Kidney (tissue), 14 donors: ENCODE results near the gene ARPP21. TPM values are rescaled to one million over a fixed set of nuclear protein-coding genes. Genes with fewer than 3 reads are reported as not detected.

Experiments
- DNase-seq, 5 donors: peaks; one replicate each; pipeline ENCODE4 v3.0.0-alpha.2; 2013 to 2020
- FAIRE-seq: peaks from 2 replicates; lab custom pipeline; 2012; peaks lifted over from hg19 to GRCh38; lab: Jason Lieb, UNC
- H3K27ac ChIP-seq, 2 donors: one replicate each; pipeline ENCODE4 v1.7.0; 2013; ENCODE audit warnings: low read depth in 2 of 2, low read length in 2 of 2, inconsistent platforms in 1 of 2
- H3K27me3 ChIP-seq: one replicate; pipeline ENCODE4 v1.7.1; 2013; ENCODE audit warnings: low read length, inconsistent platforms; ENCODE audit not compliant: control insufficient read depth, insufficient read depth
- H3K36me3 ChIP-seq, 3 donors: one replicate each; pipeline versions ENCODE4 v1.7.0 to v1.7.1; 2013; ENCODE audit warnings: low read length in 3 of 3, control low read depth in 1 of 3, inconsistent platforms in 1 of 3; ENCODE audit not compliant: insufficient read depth in 3 of 3, control insufficient read depth in 2 of 3
- H3K4me1 ChIP-seq, 3 donors: one replicate each; pipeline versions ENCODE4 v1.7.0 to v1.7.1; 2013; ENCODE audit warnings: low read length in 3 of 3, inconsistent platforms in 1 of 3, low read depth in 1 of 3; ENCODE audit not compliant: control insufficient read depth in 2 of 3, insufficient read depth in 2 of 3
- H3K4me3 ChIP-seq, 3 donors: one replicate each; pipeline versions ENCODE4 v1.7.0 to v1.8.1; 2013; ENCODE audit warnings: low read length in 3 of 3, control low read depth in 1 of 3, inconsistent platforms in 1 of 3
- H3K9ac ChIP-seq, 3 donors: one replicate each; pipeline versions ENCODE4 v1.7.0 to v1.7.1; 2013; ENCODE audit warnings: low read length in 3 of 3, control low read depth in 1 of 3, inconsistent platforms in 1 of 3
- H3K9me3 ChIP-seq, 3 donors: one replicate each; pipeline versions ENCODE4 v1.7.0 to v1.7.1; 2013; ENCODE audit warnings: low read length in 3 of 3, control low read depth in 1 of 3, inconsistent platforms in 1 of 3; ENCODE audit not compliant: control insufficient read depth in 2 of 3, insufficient read depth in 1 of 3
- CTCF ChIP-seq: IDR thresholded peaks from 3 replicates; pipeline ENCODE4 v1.5.1; 2012; ENCODE audit warnings: mild to moderate bottlenecking, moderate library complexity, borderline replicate concordance; ENCODE audit not compliant: insufficient read depth; ENCODE audit errors: extremely low read depth
- intact Hi-C: fragments of 100-400 bp; cut with DNase I; formaldehyde crosslinking; loops from one replicate; pipeline ENCODE4 v1.11.1; 2022
- polyA plus RNA-seq: library from polyadenylated mRNA; stranded (reverse); fragments of 350-450 nt; fragmentation: Illumina TruSeq; extraction: RNeasy Lipid Tissue Mini Kit (QIAGEN cat#74804); gene quantifications from one replicate; pipeline ENCODE4 v1.2.3, GENCODE V29; 2014; ENCODE audit warnings: low read depth, low replicate concordance; ENCODE audit not compliant: insufficient read depth
- total RNA-seq: library from RNA; stranded (reverse); fragmentation: NEBNext Ultra II Directional; extraction: Animal tissue kit (Norgen Biotek cat#: 25700); gene quantifications from one replicate; pipeline ENCODE4 v1.2.1, GENCODE V29; 2021
- donor health status: control.
- donor health status: control.
- donor health status: control.
- donor health status: control.
- donor health status: control.
- donor health status: DM: yes; HTN: yes; CAD: no.
- donor health status: Normal renal cell carcinoma (clear cell type).

The ARPP21 gene
- total and polyA plus RNA-seq, 2 donors from 2014 or later = 0.11 to 0.44 TPM

- H3K36me3 ChIP-seq = no peaks in the 10 kb centered on the region
- intact Hi-C loops = no loop called here
These were observed 69.3 kb downstream of the ARPP21 start for GRCh38 chr3:35708394-35709271.

GRCh38 chr3:35709691-35710090, 70.4 kb downstream of the ARPP21 start:
- no peaks in the 10 kb centered on the region for H3K4me1 ChIP-seq
- H3K9ac ChIP-seq = no peak overlapping the region
- no peaks in the 10 kb centered on the region for H3K27me3 ChIP-seq
- H3K9me3 ChIP-seq = no peaks in the 10 kb centered on the region
- H3K4me3 ChIP-seq = no peak overlapping the region
- DNase-seq = no peak
- no peak for FAIRE-seq
- no peaks in the 10 kb centered on the region for H3K36me3 ChIP-seq
- H3K27ac ChIP-seq = no peak overlapping the region
- intact Hi-C loops = no loop called here
- TF ChIP-seq CTCF = no peak

More at GRCh38 chr3:35708394-35709271, 69.3 kb downstream of the ARPP21 start:
- no peak for TF ChIP-seq CTCF
- no peaks in the 10 kb centered on the region for H3K4me1 ChIP-seq
- FAIRE-seq (no peak), DNase-seq (no peak)
- H3K4me3 ChIP-seq = no peak overlapping the region
- no peaks in the 10 kb centered on the region for H3K9me3 ChIP-seq
- no peak overlapping the region for H3K27ac ChIP-seq
- H3K27me3 ChIP-seq = no peaks in the 10 kb centered on the region
- no peak overlapping the region for H3K9ac ChIP-seq

GRCh38 chr3:35710554-35710953, 71.2 kb downstream of the ARPP21 start:
- no peak for FAIRE-seq
- Histone ChIP-seq H3K4me3 (no peak overlapping the region), H3K27me3 (no peaks in the 10 kb centered on the region), H3K36me3 (no peaks in the 10 kb centered on the region), H3K9ac (no peak overlapping the region), H3K4me1 (no peaks in the 10 kb centered on the region), H3K27ac (no peak overlapping the region), H3K9me3 (no peaks in the 10 kb centered on the region)
- DNase-seq = no peak
- intact Hi-C loops = no loop called here
- TF ChIP-seq CTCF = no peak
